GM18498 (cell line): Measurements from ENCODE around the gene CASP4.
"Not testable (repeated sequence)": the region's sequence is repeated elsewhere in the genome, so short reads cannot be mapped to it uniquely, and the experiment has no call there.

Source experiments
- ATAC-seq: cut with Tn5 transposase; IDR thresholded peaks from one replicate; pipeline ENCODE4 v1.9.1; 2021; ENCODE audit warnings: mild to moderate bottlenecking, moderate library complexity; ENCODE audit not compliant: unreplicated experiment

The CASP4 gene

GRCh38 chr11:104957280-104957679 is 11.1 kb downstream of the CASP4 start:
- no peak for ATAC-seq

- ATAC-seq = no peak
These were observed 11.8 kb downstream of the CASP4 start for GRCh38 chr11:104956528-104956927.

- ATAC-seq = peak; percentile 96
These were observed 21.5 kb downstream of the CASP4 start for GRCh38 chr11:104946907-104947306.

- no peak for ATAC-seq
These were observed 24.3 kb downstream of the CASP4 start for GRCh38 chr11:104944076-104944475.

- no peak for ATAC-seq
These were observed 24.8 kb downstream of the CASP4 start for GRCh38 chr11:104943561-104943960.

GRCh38 chr11:104934594-104934993 is 33.8 kb downstream of the CASP4 start:
- ATAC-seq = no peak

- ATAC-seq = not testable (repeated sequence)
These were observed 34.3 kb downstream of the CASP4 start for GRCh38 chr11:104934073-104934472.

GRCh38 chr11:104928811-104929210 is 39.6 kb downstream of the CASP4 start:
- no peak for ATAC-seq

GRCh38 chr11:104926771-104927611 is 41.4 kb downstream of the CASP4 start:
- no peak for ATAC-seq

GRCh38 chr11:104925850-104926249 is 42.5 kb downstream of the CASP4 start:
- no peak for ATAC-seq

GRCh38 chr11:104918113-104918824 is 50.1 kb downstream of the CASP4 start:
- ATAC-seq = peak; percentile 85

GRCh38 chr11:104917271-104918112 is 50.9 kb downstream of the CASP4 start:
- ATAC-seq = peak; percentile 34

GRCh38 chr11:104916442-104916841 is 51.9 kb downstream of the CASP4 start:
- ATAC-seq = no peak

GRCh38 chr11:104912102-104912501 is 56.3 kb downstream of the CASP4 start:
- no peak for ATAC-seq

GRCh38 chr11:104908186-104908531 is 60.2 kb downstream of the CASP4 start:
- ATAC-seq = no peak

GRCh38 chr11:104907521-104908185 is 60.7 kb downstream of the CASP4 start:
- ATAC-seq = peak; percentile 95

- ATAC-seq = no peak
These were observed 63.1 kb downstream of the CASP4 start for GRCh38 chr11:104905271-104905670.

- no peak for ATAC-seq
These were observed 69.1 kb downstream of the CASP4 start for GRCh38 chr11:104899226-104899625.

- no peak for ATAC-seq
These were observed 69.7 kb downstream of the CASP4 start for GRCh38 chr11:104898685-104899013.

- ATAC-seq = peak; percentile 93
These were observed 70.3 kb downstream of the CASP4 start, which contains the start of gene CASP12 for GRCh38 chr11:104897891-104898684. Gene CASP12, minus strand, starts transcription at chr11:104898460.
